Parathyroid adenoma (tissue), 2 donors: Measurements from ENCODE around the gene TMEM225.
"Not testable (repeated sequence)": the region's sequence is repeated elsewhere in the genome, so short reads cannot be mapped to it uniquely, and the experiment has no call there.

Experiments used
- H2AFZ ChIP-seq: fragments of 300-600 bp; sonication (generic); one replicate; pipeline ENCODE4 v1.7.0; 2017; ENCODE audit warnings: antibody characterized with exemption, mild to moderate bottlenecking
- H3K27ac ChIP-seq: fragments of 300-600 bp; sonication (generic); one replicate; pipeline ENCODE4 v1.7.0; 2017
- H3K27me3 ChIP-seq: fragments of 300-600 bp; sonication (generic); one replicate; pipeline ENCODE4 v1.7.0; 2017; ENCODE audit warnings: low read length; ENCODE audit not compliant: control insufficient read depth, insufficient read depth
- H3K36me3 ChIP-seq: fragments of 300-600 bp; sonication (generic); one replicate; pipeline ENCODE4 v1.7.0; 2017; ENCODE audit warnings: low read length; ENCODE audit not compliant: control insufficient read depth, insufficient read depth
- H3K4me1 ChIP-seq: fragments of 300-600 bp; sonication (generic); one replicate; pipeline ENCODE4 v1.7.0; 2017; ENCODE audit warnings: control low read depth
- H3K4me2 ChIP-seq: fragments of 300-600 bp; sonication (generic); one replicate; pipeline ENCODE4 v1.7.0; 2017; ENCODE audit warnings: low read length
- H3K4me3 ChIP-seq: fragments of 300-600 bp; sonication (generic); one replicate; pipeline ENCODE4 v1.7.0; 2017; ENCODE audit warnings: low read depth, low read length
- H3K79me2 ChIP-seq: fragments of 300-600 bp; sonication (generic); one replicate; pipeline ENCODE4 v1.7.0; 2017; ENCODE audit warnings: control low read depth
- H3K9ac ChIP-seq: fragments of 300-600 bp; sonication (generic); one replicate; pipeline ENCODE4 v1.7.0; 2017; ENCODE audit warnings: mild to moderate bottlenecking
- H3K9me3 ChIP-seq: fragments of 300-600 bp; sonication (generic); one replicate; pipeline ENCODE4 v1.7.0; 2017; ENCODE audit warnings: low read length; ENCODE audit not compliant: control insufficient read depth
- CTCF ChIP-seq: fragments of 300-600 bp; sonication (generic); IDR thresholded peaks from one replicate; pipeline ENCODE4 v1.7.0; 2017; ENCODE audit warnings: antibody characterized with exemption, mild to moderate bottlenecking
- donor health status: primary hyperparathyroidism.

Gene TMEM225

GRCh38 chr11:123903932-123904331 is 18.5 kb upstream of the TMEM225 start:
- no peak overlapping the region for H3K4me2 ChIP-seq
- no peaks in the 10 kb centered on the region for H3K36me3 ChIP-seq
- TF ChIP-seq CTCF = no peak
- no peaks in the 10 kb centered on the region for H3K4me1 ChIP-seq
- H3K27me3 ChIP-seq = no peaks in the 10 kb centered on the region
- H2AFZ ChIP-seq = no peak overlapping the region
- no peak overlapping the region for H3K4me3 ChIP-seq
- no peaks in the 10 kb centered on the region for H3K79me2 ChIP-seq
- H3K27ac ChIP-seq = no peak overlapping the region
- no peaks in the 10 kb centered on the region for H3K9me3 ChIP-seq
- no peak overlapping the region for H3K9ac ChIP-seq

GRCh38 chr11:123901867-123902266 is 16.4 kb upstream of the TMEM225 start, which contains the start of gene OR8D4:
Gene OR8D4 (plus strand): TSS chr11:123902167. CDS start chr11:123906432, 4,265 bp downstream.
- no peak for TF ChIP-seq CTCF
- Histone ChIP-seq H3K9ac (no peak within 1 kb of the TSS), H3K4me3 (no peak within 1 kb of the TSS), H2AFZ (no peak within 1 kb of the TSS), H3K27me3 (no peaks in the 10 kb centered on the region), H3K9me3 (no peaks in the 10 kb centered on the region), H3K4me1 (no peaks in the 10 kb centered on the region), H3K4me2 (no peak within 1 kb of the TSS), H3K79me2 (no peaks in the 10 kb centered on the region), H3K36me3 (no peaks in the 10 kb centered on the region), H3K27ac (no peak within 1 kb of the TSS)

GRCh38 chr11:123899792-123900191 is 14.3 kb upstream of the TMEM225 start:
- Histone ChIP-seq H3K9ac (no peak overlapping the region), H3K27me3 (no peaks in the 10 kb centered on the region), H3K4me2 (no peak overlapping the region), H2AFZ (no peak overlapping the region), H3K79me2 (no peaks in the 10 kb centered on the region), H3K27ac (no peak overlapping the region), H3K4me1 (no peaks in the 10 kb centered on the region), H3K9me3 (no peaks in the 10 kb centered on the region), H3K4me3 (no peak overlapping the region), H3K36me3 (no peaks in the 10 kb centered on the region)
- TF ChIP-seq CTCF = no peak

GRCh38 chr11:123892031-123892430 is 6.6 kb upstream of the TMEM225 start:
- Histone ChIP-seq H3K4me1 (no peaks in the 10 kb centered on the region), H2AFZ (no peak overlapping the region)
- TF ChIP-seq CTCF = no peak

GRCh38 chr11:123880912-123881311 is 4.6 kb downstream of the TMEM225 start:
- H3K9ac ChIP-seq = no peak overlapping the region
- TF ChIP-seq CTCF = no peak

More at GRCh38 chr11:123892031-123892430, 6.6 kb upstream of the TMEM225 start:
- H3K4me2 ChIP-seq = no peak overlapping the region
- H3K9ac ChIP-seq = no peak overlapping the region
- no peaks in the 10 kb centered on the region for H3K79me2 ChIP-seq
- H3K27me3 ChIP-seq = no peaks in the 10 kb centered on the region
- H3K4me3 ChIP-seq = no peak overlapping the region
- H3K9me3 ChIP-seq = no peaks in the 10 kb centered on the region
- H3K36me3 ChIP-seq = no peaks in the 10 kb centered on the region
- no peak overlapping the region for H3K27ac ChIP-seq

GRCh38 chr11:123867795-123868194 is 17.7 kb downstream of the TMEM225 start:
- H3K4me3 ChIP-seq, H2AFZ ChIP-seq, H3K36me3 ChIP-seq, H3K9me3 ChIP-seq, H3K4me1 ChIP-seq, H3K4me2 ChIP-seq, H3K79me2 ChIP-seq, H3K27me3 ChIP-seq, H3K27ac ChIP-seq, H3K9ac ChIP-seq: not testable (repeated sequence)

More at GRCh38 chr11:123880912-123881311, 4.6 kb downstream of the TMEM225 start:
- H3K27ac ChIP-seq = no peak overlapping the region
- H3K9me3 ChIP-seq = no peaks in the 10 kb centered on the region
- no peak overlapping the region for H3K4me3 ChIP-seq
- H3K4me1 ChIP-seq = no peaks in the 10 kb centered on the region
- no peaks in the 10 kb centered on the region for H3K36me3 ChIP-seq
- no peak overlapping the region for H3K4me2 ChIP-seq
- no peak overlapping the region for H2AFZ ChIP-seq
- no peaks in the 10 kb centered on the region for H3K27me3 ChIP-seq
- H3K79me2 ChIP-seq = no peaks in the 10 kb centered on the region

GRCh38 chr11:123865293-123865692 is 20.2 kb downstream of the TMEM225 start:
- not testable (repeated sequence) for H3K9ac ChIP-seq, H3K4me3 ChIP-seq, H3K4me2 ChIP-seq, H3K4me1 ChIP-seq, H3K27me3 ChIP-seq, H3K79me2 ChIP-seq, H3K36me3 ChIP-seq, H3K9me3 ChIP-seq, H3K27ac ChIP-seq, H2AFZ ChIP-seq
